ENCODE measurements around the gene CNKSR3. TPM values are rescaled to one million over a fixed set of nuclear protein-coding genes. Genes with fewer than 3 reads are reported as not detected.

The CNKSR3 gene
- total RNA-seq, 1 experiment from 2014 or later, result 5.6 TPM

DNA sequence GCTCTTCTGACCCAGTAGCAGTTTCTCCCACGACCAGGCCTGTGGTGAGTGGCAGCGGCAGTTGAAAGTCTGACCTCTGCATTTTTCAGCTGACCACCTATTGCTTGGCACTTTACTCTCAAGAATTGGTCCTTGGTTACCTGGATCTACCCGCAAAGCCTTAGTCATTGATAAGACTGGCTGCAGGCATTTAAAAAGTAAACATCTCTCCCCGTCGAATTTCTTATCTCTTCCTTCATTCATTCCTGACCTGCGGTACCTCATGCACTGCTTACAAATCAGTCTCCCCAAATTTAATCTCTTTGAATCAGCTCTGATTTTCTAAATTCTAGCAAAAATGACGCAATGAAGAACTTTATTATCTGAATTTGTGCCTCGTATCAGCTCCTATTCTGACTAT lies 127.7 kb downstream of the CNKSR3 start:
- Mint-ChIP-seq H3K4me1 (peaks cover 6 to 13% of the 10 kb centered on the region in 2 experiments), H3K27ac (no peak overlapping the region), H3K27me3 (ENCODE audit: low read depth) (peaks cover 4% of the 10 kb centered on the region; the same call in 1 of the 2 replicates), H3K9me3 (no peaks in the 10 kb centered on the region; a peak in 1 of 5 replicates), H3K36me3 (ENCODE audit: insufficient read depth in 1 of 3, low read depth in 3 of 3) (no peaks in the 10 kb centered on the region), H3K4me3 (no peak overlapping the region)
- Histone ChIP-seq H3K79me1 (ENCODE audit: insufficient read depth, low read depth, low read length, poor library complexity, severe bottlenecking) (no peaks in the 10 kb centered on the region), H3K27ac (ENCODE audit: insufficient read length, low read depth, low read length) (no peak overlapping the region), H3K4me2 (ENCODE audit: insufficient read depth, insufficient read length, low read length) (no peak overlapping the region), H4K5ac (ENCODE audit: insufficient read length, low read depth, low read length) (no peak overlapping the region), H3K4me1 (ENCODE audit: insufficient read depth, low read length) (peaks cover 4% of the 10 kb centered on the region; the same call in 1 of the 2 replicates), H2AFZ (ENCODE audit: low read length) (no peak overlapping the region), H3T11ph (ENCODE audit: low read length) (no peak overlapping the region), H3K18ac (ENCODE audit: insufficient read length, low read depth, low read length) (no peak overlapping the region), H3K27me3 (ENCODE audit: insufficient read depth, low read length) (no peaks in the 10 kb centered on the region), H2BK20ac (ENCODE audit: low read depth, low read length, poor library complexity, severe bottlenecking) (no peak overlapping the region), H3K56ac (ENCODE audit: insufficient read length, low read depth, low read length) (no peak overlapping the region), H2BK120ac (ENCODE audit: low read depth, low read length, poor library complexity, severe bottlenecking) (no peak overlapping the region), H2BK12ac (ENCODE audit: insufficient read length, low read depth, low read length) (no peak overlapping the region), H2BK5ac (ENCODE audit: insufficient read length, low read length) (no peak overlapping the region), H3K79me2 (ENCODE audit: insufficient read depth, low read length) (no peaks in the 10 kb centered on the region), H4K20me1 (ENCODE audit: control insufficient read depth, insufficient read depth, insufficient read length) (no peaks in the 10 kb centered on the region), H2AK5ac (ENCODE audit: insufficient read length, low read length) (no peak overlapping the region), H3K23me2 (ENCODE audit: insufficient read length, low read depth, low read length, poor library complexity, severe bottlenecking) (no peaks in the 10 kb centered on the region), H2BK15ac (ENCODE audit: low read depth, low read length) (no peak overlapping the region), H4K91ac (ENCODE audit: insufficient read length, low read depth, low read length) (no peak overlapping the region), H3K9ac (ENCODE audit: extremely low read depth, insufficient read length, low read length) (no peak overlapping the region), H3K4ac (ENCODE audit: low read depth, low read length) (no peak overlapping the region), H4K8ac (replicated peaks; ENCODE audit: insufficient read length, low read depth, low read length) (no peak overlapping the region), H3K9me3 (ENCODE audit: control insufficient read depth, low read depth, low read length) (no peaks in the 10 kb centered on the region), H3K23ac (ENCODE audit: insufficient read length, low read depth, low read length) (no peak overlapping the region), H3K14ac (ENCODE audit: insufficient read depth, low read length) (no peak overlapping the region)
- WGBS (ENCODE audit: extremely low coverage, insufficient read length, low lambda C conversion rate), result no CpG with 5 or more reads among the region's 8 CpGs
- no peak for DNase-seq
- TF ChIP-seq, protein P1, sequence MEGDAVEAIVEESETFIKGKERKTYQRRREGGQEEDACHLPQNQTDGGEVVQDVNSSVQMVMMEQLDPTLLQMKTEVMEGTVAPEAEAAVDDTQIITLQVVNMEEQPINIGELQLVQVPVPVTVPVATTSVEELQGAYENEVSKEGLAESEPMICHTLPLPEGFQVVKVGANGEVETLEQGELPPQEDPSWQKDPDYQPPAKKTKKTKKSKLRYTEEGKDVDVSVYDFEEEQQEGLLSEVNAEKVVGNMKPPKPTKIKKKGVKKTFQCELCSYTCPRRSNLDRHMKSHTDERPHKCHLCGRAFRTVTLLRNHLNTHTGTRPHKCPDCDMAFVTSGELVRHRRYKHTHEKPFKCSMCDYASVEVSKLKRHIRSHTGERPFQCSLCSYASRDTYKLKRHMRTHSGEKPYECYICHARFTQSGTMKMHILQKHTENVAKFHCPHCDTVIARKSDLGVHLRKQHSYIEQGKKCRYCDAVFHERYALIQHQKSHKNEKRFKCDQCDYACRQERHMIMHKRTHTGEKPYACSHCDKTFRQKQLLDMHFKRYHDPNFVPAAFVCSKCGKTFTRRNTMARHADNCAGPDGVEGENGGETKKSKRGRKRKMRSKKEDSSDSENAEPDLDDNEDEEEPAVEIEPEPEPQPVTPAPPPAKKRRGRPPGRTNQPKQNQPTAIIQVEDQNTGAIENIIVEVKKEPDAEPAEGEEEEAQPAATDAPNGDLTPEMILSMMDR (conservative IDR thresholded peaks at IDR 0.05), result no peak

Data from H9 (cell line).